HG02571 (cell line): ENCODE data around the gene ZNF878.

Experiments used
- ATAC-seq: cut with Tn5 transposase; IDR thresholded peaks from one replicate; pipeline ENCODE4 v1.9.1; 2021; ENCODE audit warnings: mild to moderate bottlenecking, moderate library complexity; ENCODE audit not compliant: unreplicated experiment

ZNF878 gene

GRCh38 chr19:12035220-12036172 lies 17.3 kb downstream of the ZNF878 start, which contains the start of gene ZNF433:
Gene ZNF433, minus strand, starts transcription at chr19:12035679. Its CDS starts 140 bp downstream, at chr19:12035539.
- ATAC-seq, result peak; percentile 97

GRCh38 chr19:12034620-12035019 lies 18.1 kb downstream of the ZNF878 start:
- ATAC-seq, result no peak

GRCh38 chr19:12034198-12034597 lies 18.6 kb downstream of the ZNF878 start:
- ATAC-seq, result no peak

- no peak for ATAC-seq
Observed at GRCh38 chr19:12015753-12016116, 37.0 kb downstream of the ZNF878 start.

GRCh38 chr19:12015015-12015752 lies 37.6 kb downstream of the ZNF878 start:
- ATAC-seq, result no peak

GRCh38 chr19:12000152-12000981 lies 52.4 kb downstream of the ZNF878 start:
- ATAC-seq, result no peak

GRCh38 chr19:11995174-11995573 lies 57.6 kb downstream of the ZNF878 start:
- ATAC-seq, result no peak
